H1 (cell line): ENCODE data around the gene SLC43A1. TPM values are rescaled to one million over a fixed set of nuclear protein-coding genes. Genes with fewer than 3 reads are reported as not detected.

Experiments used
- CTCF ChIA-PET: fragments of 300-600 bp; sonication (Branson Sonifier 250); formaldehyde crosslinking; loops from one replicate; lab custom pipeline; 2021; ENCODE audit not compliant: partially characterized antibody; lab: Charles Lee
- POLR2A ChIA-PET: fragments of 300-600 bp; sonication (Branson Sonifier 250); formaldehyde crosslinking; loops from one replicate; lab custom pipeline; 2021; ENCODE audit warnings: inconsistent platforms; ENCODE audit not compliant: partially characterized antibody; lab: Charles Lee
- DNase-seq, 2 experiments: peaks; one replicate each; pipeline versions ENCODE4 v3.0.0 to v3.0.0-alpha.2; 2010 to 2022; ENCODE audit warnings: low spot score in 2 of 2, low read depth in 1 of 2, mixed read lengths in 1 of 2
- FAIRE-seq: peaks from 2 replicates; lab custom pipeline; 2011; peaks lifted over from hg19 to GRCh38; lab: Jason Lieb, UNC
- H2AFZ ChIP-seq: 2 replicates; pipeline ENCODE4 v1.8.1; 2012; ENCODE audit warnings: low read length, inconsistent platforms
- H2AK5ac ChIP-seq: 2 replicates; pipeline ENCODE4 v1.6.1; 2013; ENCODE audit warnings: low read depth, low read length
- H2BK120ac ChIP-seq: replicated peaks from 2 replicates; pipeline ENCODE3; 2013; ENCODE audit warnings: low read depth, low read length, inconsistent platforms
- H2BK12ac ChIP-seq: 2 replicates; pipeline ENCODE4 v1.6.1; 2013; ENCODE audit warnings: low read depth, low read length
- H2BK15ac ChIP-seq: 2 replicates; pipeline ENCODE4 v1.6.1; 2013; ENCODE audit warnings: low read length
- H2BK20ac ChIP-seq: 2 replicates; pipeline ENCODE4 v1.6.1; 2013; ENCODE audit warnings: low read length
- H2BK5ac ChIP-seq: 2 replicates; pipeline ENCODE4 v1.6.1; 2013; ENCODE audit warnings: low read depth, low read length
- H3K14ac ChIP-seq: 2 replicates; pipeline ENCODE4 v1.6.1; 2013; ENCODE audit warnings: inconsistent platforms; ENCODE audit not compliant: insufficient read length
- H3K18ac ChIP-seq: 2 replicates; pipeline ENCODE4 v1.6.1; 2013; ENCODE audit warnings: low read length; ENCODE audit errors: extremely low read depth
- H3K23ac ChIP-seq: 2 replicates; pipeline ENCODE4 v1.6.1; 2013; ENCODE audit warnings: inconsistent platforms; ENCODE audit not compliant: insufficient read length
- H3K23me2 ChIP-seq: 2 replicates; pipeline ENCODE4 v1.6.1; 2013; ENCODE audit warnings: low read depth, low read length
- H3K27ac ChIP-seq: 2 replicates; pipeline ENCODE4 v1.6.1; 2011; ENCODE audit warnings: low read depth, low read length, inconsistent platforms
- H3K27me3 ChIP-seq, 4 experiments: replicated peaks in 1 of 4; 1 replicate in 1 of 4; 2 replicates in 3 of 4; pipeline versions ENCODE4 v1.6.1 to v1.8.1; 2011 to 2013; ENCODE audit warnings: low read length in 3 of 4, mild to moderate bottlenecking in 3 of 4, inconsistent platforms in 2 of 4, mixed read lengths in 2 of 4, moderate library complexity in 1 of 4; ENCODE audit not compliant: control insufficient read depth in 3 of 4, insufficient read depth in 3 of 4; ENCODE audit errors: extremely low read depth in 1 of 4
- H3K36me3 ChIP-seq, 4 experiments: 2 replicates each; pipeline versions ENCODE4 v1.6.1 to v1.8.1; 2011 to 2013; ENCODE audit warnings: mild to moderate bottlenecking in 4 of 4, low read length in 3 of 4, moderate library complexity in 2 of 4, control low read depth in 1 of 4, inconsistent platforms in 1 of 4; ENCODE audit not compliant: insufficient read depth in 4 of 4, control insufficient read depth in 2 of 4
- H3K4ac ChIP-seq: replicated peaks from 2 replicates; pipeline ENCODE3; 2013; ENCODE audit warnings: low read length, low read depth, mixed read lengths, inconsistent platforms; ENCODE audit not compliant: insufficient read length
- H3K4me1 ChIP-seq, 4 experiments: replicated peaks in 1 of 4; 1 replicate in 1 of 4; 2 replicates in 3 of 4; pipeline versions ENCODE4 v1.6.1 to v1.8.1; 2011 to 2013; ENCODE audit warnings: low read length in 3 of 4, inconsistent platforms in 2 of 4, mixed read lengths in 1 of 4; ENCODE audit not compliant: insufficient read depth in 4 of 4, control insufficient read depth in 3 of 4
- H3K4me2 ChIP-seq, 2 experiments: 2 replicates each; pipeline versions ENCODE4 v1.6.1 to v1.8.1; 2011 to 2013; ENCODE audit warnings: low read depth in 2 of 2, low read length in 2 of 2, control low read depth in 1 of 2, inconsistent platforms in 1 of 2, mild to moderate bottlenecking in 1 of 2; ENCODE audit not compliant: insufficient read depth in 1 of 2
- H3K4me3 ChIP-seq, 4 experiments: fragments of 200-600, 300-600 bp in 1 of 4; sonication (generic), shearing (Covaris generic), sonication (Bioruptor Twin) in 1 of 4; 2 replicates each; pipeline versions ENCODE4 v1.5.1 to v1.8.1; 2011 to 2016; ENCODE audit warnings: low read length in 4 of 4, low read depth in 3 of 4, control low read depth in 2 of 4, inconsistent platforms in 2 of 4, mild to moderate bottlenecking in 2 of 4, mixed read lengths in 1 of 4, moderate library complexity in 1 of 4; ENCODE audit not compliant: insufficient read depth in 2 of 4; ENCODE audit errors: extremely low read depth in 1 of 4
- H3K56ac ChIP-seq: replicated peaks from 2 replicates; pipeline ENCODE3; 2013; ENCODE audit warnings: low read depth, mild to moderate bottlenecking, mixed read lengths, low read length, inconsistent platforms; ENCODE audit not compliant: insufficient read length
- H3K79me1 ChIP-seq: 2 replicates; pipeline ENCODE4 v1.6.1; 2013; ENCODE audit warnings: low read depth, low read length, control low read depth
- H3K79me2 ChIP-seq, 2 experiments: 2 replicates each; pipeline versions ENCODE4 v1.6.1 to v1.8.1; 2012 to 2013; ENCODE audit warnings: low read length in 2 of 2, mild to moderate bottlenecking in 2 of 2, inconsistent platforms in 1 of 2; ENCODE audit not compliant: insufficient read depth in 2 of 2, control insufficient read depth in 1 of 2
- H3K9ac ChIP-seq, 4 experiments: replicated peaks in 1 of 4; 1 replicate in 1 of 4; 2 replicates in 3 of 4; pipeline versions ENCODE4 v1.6.1 to v1.8.1; 2011 to 2013; ENCODE audit warnings: low read depth in 3 of 4, low read length in 3 of 4, control low read depth in 2 of 4, mild to moderate bottlenecking in 2 of 4, moderate library complexity in 2 of 4, inconsistent platforms in 1 of 4; ENCODE audit errors: extremely low read depth in 1 of 4
- H3K9me3 ChIP-seq, 2 experiments: 2 replicates each; pipeline versions ENCODE4 v1.6.1 to v1.8.1; 2012 to 2013; ENCODE audit warnings: mild to moderate bottlenecking in 2 of 2, moderate library complexity in 2 of 2, control low read depth in 1 of 2, inconsistent platforms in 1 of 2, low read depth in 1 of 2, low read length in 1 of 2, mixed read lengths in 1 of 2; ENCODE audit not compliant: insufficient read depth in 2 of 2
- H4K20me1 ChIP-seq, 2 experiments: replicated peaks in 1 of 2; 2 replicates each; pipeline versions ENCODE3 to v1.8.1; 2011 to 2013; ENCODE audit warnings: inconsistent platforms in 2 of 2, low read length in 2 of 2, mild to moderate bottlenecking in 1 of 2; ENCODE audit not compliant: insufficient read depth in 2 of 2, control insufficient read depth in 1 of 2
- H4K5ac ChIP-seq: 2 replicates; pipeline ENCODE4 v1.6.1; 2013; ENCODE audit warnings: low read length, low read depth, mixed read lengths, inconsistent platforms; ENCODE audit not compliant: insufficient read length
- H4K8ac ChIP-seq: 2 replicates; pipeline ENCODE4 v1.8.0; 2013; ENCODE audit warnings: mild to moderate bottlenecking, moderate library complexity, low read length, inconsistent platforms; ENCODE audit not compliant: insufficient read depth; ENCODE audit errors: extremely low read depth
- H4K91ac ChIP-seq: replicated peaks from 2 replicates; pipeline ENCODE3; 2013; ENCODE audit warnings: low read length, mixed read lengths, inconsistent platforms; ENCODE audit not compliant: insufficient read length
- EGR1 ChIP-seq: IDR thresholded peaks from 2 replicates; pipeline ENCODE4 v1.6.1; 2011; ENCODE audit warnings: low read depth, low read length, borderline replicate concordance
- GABPA ChIP-seq: IDR thresholded peaks from 2 replicates; pipeline ENCODE4 v1.6.1; 2011; ENCODE audit warnings: mild to moderate bottlenecking, low read length, moderate library complexity, borderline replicate concordance; ENCODE audit not compliant: insufficient read depth
- HDAC6 ChIP-seq: IDR thresholded peaks from one replicate; pipeline ENCODE4 v1.7.1; 2012; ENCODE audit warnings: low read depth, mild to moderate bottlenecking, inconsistent platforms, low read length, moderate library complexity
- KDM1A ChIP-seq: fragments of 200-600, 300-600 bp; sonication (generic); IDR thresholded peaks from 2 replicates; pipeline ENCODE4 v1.7.1; 2016; ENCODE audit warnings: mild to moderate bottlenecking, low read length, borderline replicate concordance
- PHF8 ChIP-seq: fragments of 200-600 bp; sonication (generic); conservative IDR thresholded peaks from 2 replicates; pipeline ENCODE4 v1.7.1; 2012; ENCODE audit warnings: low read depth, mild to moderate bottlenecking, inconsistent platforms, low read length, moderate library complexity
- POLR2AphosphoS5 ChIP-seq: IDR thresholded peaks from 2 replicates; pipeline ENCODE4 v1.6.1; 2011; ENCODE audit warnings: low read depth, low read length
- SIRT6 ChIP-seq: IDR thresholded peaks from one replicate; pipeline ENCODE4 v1.7.1; 2012; ENCODE audit warnings: low read length, inconsistent platforms
- SP1 ChIP-seq: IDR thresholded peaks from 2 replicates; pipeline ENCODE4 v1.6.1; 2011; ENCODE audit warnings: low read depth, low read length
- TBP ChIP-seq: IDR thresholded peaks from 2 replicates; pipeline ENCODE4 v1.6.1; 2011; ENCODE audit warnings: low read depth, low read length, improper control_type of control experiment
- WGBS, 2 experiments: shearing (Covaris generic) in 1 of 2; methylation state at CpG; one replicate each; pipeline versions ENCODE4 v1.1.6 to v1.1.7; 2013 to 2015; ENCODE audit warnings: low lambda C conversion rate in 2 of 2, mixed read lengths in 2 of 2, inconsistent platforms in 1 of 2, low coverage in 1 of 2, missing lambda C conversion rate in 1 of 2; ENCODE audit not compliant: insufficient replicate concordance in 2 of 2, insufficient coverage in 1 of 2, insufficient read length in 1 of 2; ENCODE audit errors: extremely low coverage in 1 of 2, missing lambda C conversion rate in 1 of 2; 5-methylcytosine and 5-hydroxymethylcytosine counted together
- polyA plus RNA-seq, 7 experiments: library from polyadenylated mRNA; depleted of rRNA in 3 of 7; stranded (reverse) in 5 of 7; unstranded in 2 of 7; fragments of >200 nt in 5 of 7; fragments of 200-250 nt in 2 of 7; gene quantifications; 1 replicate in 5 of 7; 2 replicates in 1 of 7; 4 replicates in 1 of 7; pipeline versions ENCODE4 v1.2.1 to v1.2.3, GENCODE V29; 2011 to 2013; ENCODE audit warnings: missing spikeins in 2 of 7, mixed read lengths in 2 of 7
- total RNA-seq: library from RNA; stranded (reverse); fragmentation: NEBNext Ultra II Directional; extraction: Animal tissue kit (Norgen Biotek cat#: 25700); gene quantifications from 2 replicates; pipeline ENCODE4 v1.2.1, GENCODE V29; 2021

SLC43A1 gene
- total and polyA plus RNA-seq, 2 of the 8 experiments (the other 6 are each of a cell fraction or from before 2014, with no cell fraction given) = 34.5 to 58.0 TPM

- Histone ChIP-seq H2BK5ac (no peak overlapping the region), H4K5ac (no peak overlapping the region), H3K4me2 (peak overlapping the region; percentile 84 to 99), H2BK12ac (0 out of 2 replicates have a peak overlapping the region, but pooled peaks have one; percentile 14), H2BK15ac (peak overlapping the region; percentile 72; the same call in 1 of the 2 replicates), H3K56ac (no peak overlapping the region), H3K18ac (peak overlapping the region; percentile 90), H3K4me3 (peak overlapping the region; percentile 39 to 97 (median 73); a peak in 5 of 8 replicates), H2AK5ac (peak overlapping the region; percentile 58; the same call in 1 of the 2 replicates), H2AFZ (no peak overlapping the region), H3K14ac (no peak overlapping the region), H2BK20ac (0 out of 2 replicates have a peak overlapping the region, but pooled peaks have one; percentile 61), H3K9me3 (no peaks in the 10 kb centered on the region), H3K27me3 (peaks cover 8 to 34% (median 26%) of the 10 kb centered on the region in 4 experiments), H3K23ac (no peak overlapping the region), H4K8ac (0 out of 2 replicates have a peak overlapping the region, but pooled peaks have one; percentile 39), H3K4ac (no peak overlapping the region), H3K23me2 (peaks cover 24% of the 10 kb centered on the region), H3K9ac (no peak overlapping the region; a peak in 1 of 7 replicates), H3K4me1 (peaks cover 5 to 50% (median 36%) of the 10 kb centered on the region in 4 experiments), H4K20me1 (peaks cover 0 to 2% of the 10 kb centered on the region in 2 experiments), H3K79me1 (peaks cover 3% of the 10 kb centered on the region; the same call in 1 of the 2 replicates), H3K79me2 (peaks cover 0 to 21% of the 10 kb centered on the region in 2 experiments; a peak in 2 of 4 replicates), H3K27ac (no peak overlapping the region), H2BK120ac (no peak overlapping the region), H3K36me3 (no peaks in the 10 kb centered on the region), H4K91ac (peak overlapping the region; percentile 41)
- ChIA-PET CTCF (interaction anchor here (0.8 to 14.0 kb wide), 8 partner anchors 12 to 179 kb away, joined by 3 to 452 read pairs (median 8); no protein-coding TSS in a partner anchor), POLR2A (interaction anchor here (1.0 to 10.5 kb wide), 9 partner anchors 8 to 178 kb away, joined by 3 to 141 read pairs (median 33); partner anchors contain the start of genes SLC43A1 and TIMM10)
- WGBS, 2 experiments = 64% methylated on average over 15 of the region's 16 CpGs; no CpG with 5 or more reads in 1 of the 2 experiments
- FAIRE-seq = no peak
- no peak for TF ChIP-seq GABPA
- TF ChIP-seq POLR2AphosphoS5 = no peak
- TF ChIP-seq KDM1A = no peak
- TF ChIP-seq SIRT6 = no peak
- no peak for TF ChIP-seq TBP
- TF ChIP-seq SP1 = no peak
- no peak for TF ChIP-seq PHF8
- TF ChIP-seq EGR1 = no peak
- TF ChIP-seq HDAC6 = no peak
- no peak for DNase-seq
These were observed 53.5 kb downstream of the SLC43A1 start for GRCh38 chr11:57461841-57462489.
